GM12874 (cell line): ENCODE measurements around the gene BEX4.

ENCODE experiments used
- CTCF ChIP-seq: IDR thresholded peaks from 2 replicates; pipeline ENCODE4 v1.5.1; 2011; ENCODE audit warnings: low read depth, mild to moderate bottlenecking, control low read depth, low read length, moderate library complexity; ENCODE audit not compliant: insufficient read depth

Gene BEX4

DNA sequence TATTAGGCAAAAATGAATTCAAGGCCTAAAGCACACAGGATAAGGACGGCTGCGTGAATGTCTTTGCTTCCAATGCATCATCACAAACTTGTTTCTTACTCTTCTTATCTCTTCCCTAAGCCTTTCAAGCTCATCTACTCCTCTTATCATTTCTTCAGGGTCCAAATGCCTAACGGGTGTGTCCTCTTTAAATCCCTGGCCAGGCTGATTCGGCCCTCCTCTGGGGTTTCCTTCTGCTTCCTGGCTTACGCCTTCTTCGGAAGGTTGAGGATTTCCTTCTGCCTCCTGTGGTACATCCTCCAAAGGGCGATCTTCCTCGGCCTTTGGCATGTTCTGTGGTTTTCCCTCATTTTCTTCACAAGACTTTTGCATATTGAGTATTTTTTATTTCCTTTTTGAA is 38.7 kb downstream of the BEX4 start:
- TF ChIP-seq CTCF = no peak

- no peak for TF ChIP-seq CTCF
Measured at GRCh38 chrX:103254171-103254824, 39.4 kb downstream of the BEX4 start.

GRCh38 chrX:103254921-103255493 is 40.1 kb downstream of the BEX4 start, which contains the start of gene TCEAL8:
Gene TCEAL8 (minus strand): TSS chrX:103255155. CDS start chrX:103253979, 1,176 bp downstream.
- no peak for TF ChIP-seq CTCF

GRCh38 chrX:103256651-103257050 is 41.7 kb downstream of the BEX4 start:
- no peak for TF ChIP-seq CTCF

DNA sequence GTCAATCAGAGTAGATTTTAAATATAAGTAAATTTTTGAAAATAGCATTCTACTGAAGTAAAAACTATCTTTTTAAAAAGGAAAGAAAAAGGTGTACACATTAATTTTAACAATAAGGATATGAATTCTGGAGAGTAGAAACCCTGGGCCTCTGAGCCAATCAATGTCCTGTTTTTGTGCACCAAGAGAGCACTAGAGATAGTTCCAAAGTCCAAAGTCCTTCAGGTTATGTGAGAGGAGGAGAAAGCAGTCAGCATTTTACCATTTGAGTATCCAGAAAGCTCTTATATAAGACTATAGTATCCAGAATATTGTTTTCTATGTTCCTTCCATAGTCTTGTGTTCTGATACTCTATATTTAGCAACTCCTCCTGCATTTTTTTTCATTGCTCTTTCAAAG is 43.4 kb downstream of the BEX4 start:
- TF ChIP-seq CTCF = no peak
